ENCODE measurements around the gene BEAN1.

The BEAN1 gene

DNA sequence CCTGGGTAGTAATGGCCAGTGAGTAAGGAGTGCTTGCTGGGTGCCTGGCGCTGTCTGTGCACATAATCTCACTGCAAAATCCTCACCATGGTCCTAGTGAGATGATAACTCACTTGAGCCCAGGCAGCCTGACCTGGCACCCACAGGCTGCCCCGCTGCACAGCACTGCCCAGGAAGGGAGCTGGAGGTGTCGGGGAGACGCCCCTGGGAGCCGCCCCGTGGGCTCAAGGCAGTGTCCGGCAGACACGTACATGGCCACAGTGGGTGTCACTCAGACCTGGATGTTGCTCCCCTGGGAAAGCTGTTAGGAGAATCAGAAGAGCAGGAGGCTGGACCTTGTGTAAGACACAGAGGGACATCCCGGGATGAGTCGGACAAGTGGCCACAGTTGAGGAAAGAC is 44.2 kb downstream of the BEAN1 start:
- H3K9ac ChIP-seq (ENCODE audit: low read depth, low read length): no peak overlapping the region
- no peaks in the 10 kb centered on the region for H3K36me3 ChIP-seq (ENCODE audit: insufficient read depth, low read length)
- H3K9me3 ChIP-seq (ENCODE audit: control insufficient read depth, insufficient read depth, low read length): no peaks in the 10 kb centered on the region
- H3K4me1 ChIP-seq (ENCODE audit: insufficient read depth, low read length): 0 out of 2 replicates have a peak, but pooled peaks cover 3% of the 10 kb centered on the region

DNA sequence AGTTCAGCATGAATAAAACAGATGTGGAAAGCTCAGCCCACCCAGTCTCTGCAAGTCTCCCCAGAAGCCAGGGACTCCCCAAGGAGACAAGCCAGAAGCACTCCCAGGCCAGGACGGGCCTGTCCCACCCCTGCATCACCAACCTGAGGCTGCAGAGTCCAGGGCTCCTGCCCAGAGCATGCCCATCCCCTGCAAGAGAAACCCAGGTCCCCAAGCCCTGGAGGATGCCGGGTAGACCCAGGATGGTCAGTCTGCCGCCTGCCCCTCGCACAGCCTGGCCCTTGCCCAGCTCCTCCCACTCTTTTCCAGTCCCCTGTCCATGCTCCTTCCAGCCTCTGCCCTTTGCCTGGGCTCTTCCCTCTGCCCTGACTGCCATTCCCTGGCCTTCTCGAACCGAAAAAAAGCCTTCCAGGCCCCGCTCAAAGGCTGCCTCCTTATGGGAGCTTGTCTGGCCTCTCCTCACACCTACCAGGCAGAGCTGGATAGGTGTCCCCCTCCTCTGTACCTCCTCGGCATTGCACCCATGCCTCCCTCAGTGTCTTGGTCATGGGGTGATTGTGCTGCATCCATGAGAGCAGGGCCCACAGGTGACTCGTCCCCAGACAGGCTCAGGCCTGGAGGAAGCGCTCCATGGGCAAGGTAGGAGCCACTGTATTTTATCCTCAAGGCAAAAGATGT is 44.8 kb downstream of the BEAN1 start:
- Histone ChIP-seq H3K4me1 (ENCODE audit: insufficient read depth, low read length) (0 out of 2 replicates have a peak, but pooled peaks cover 3% of the 10 kb centered on the region), H3K9me3 (ENCODE audit: control insufficient read depth, insufficient read depth, low read length) (no peaks in the 10 kb centered on the region), H3K9ac (ENCODE audit: low read depth, low read length) (no peak overlapping the region), H3K36me3 (ENCODE audit: insufficient read depth, low read length) (no peaks in the 10 kb centered on the region)

DNA sequence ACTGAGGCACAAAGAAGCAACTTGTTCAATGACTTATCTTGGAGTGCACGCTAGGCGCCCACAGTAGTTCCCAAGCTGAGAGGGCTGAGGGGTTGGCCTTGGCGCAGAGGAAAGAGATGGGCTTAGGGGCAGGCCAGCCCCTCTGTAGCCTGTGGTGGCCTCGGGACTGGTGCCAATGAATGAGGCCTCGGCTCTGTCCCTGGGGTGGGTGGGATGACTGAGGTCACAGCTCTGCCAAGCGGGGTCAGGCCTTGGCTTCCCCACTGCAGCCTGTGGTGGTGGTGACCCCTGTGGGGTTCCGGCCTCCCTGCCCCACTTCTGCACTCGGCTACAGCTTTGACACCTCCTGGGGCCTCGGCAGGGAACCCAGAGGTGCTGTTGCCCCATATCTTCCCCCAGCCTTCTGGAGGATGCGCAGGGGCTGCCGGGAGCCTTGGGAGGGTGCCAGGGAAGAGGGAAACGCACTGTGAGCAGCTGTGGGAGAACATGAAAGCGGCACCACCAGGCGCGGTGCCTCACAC is 46.0 kb downstream of the BEAN1 start:
- no peaks in the 10 kb centered on the region for H3K36me3 ChIP-seq (ENCODE audit: insufficient read depth, low read length)
- H3K9ac ChIP-seq (ENCODE audit: low read depth, low read length): no peak overlapping the region
- peaks cover 6% of the 10 kb centered on the region; the same call in 1 of the 2 replicates for H3K4me1 ChIP-seq (ENCODE audit: insufficient read depth, low read length)
- H3K9me3 ChIP-seq (ENCODE audit: control insufficient read depth, insufficient read depth, low read length): no peaks in the 10 kb centered on the region

DNA sequence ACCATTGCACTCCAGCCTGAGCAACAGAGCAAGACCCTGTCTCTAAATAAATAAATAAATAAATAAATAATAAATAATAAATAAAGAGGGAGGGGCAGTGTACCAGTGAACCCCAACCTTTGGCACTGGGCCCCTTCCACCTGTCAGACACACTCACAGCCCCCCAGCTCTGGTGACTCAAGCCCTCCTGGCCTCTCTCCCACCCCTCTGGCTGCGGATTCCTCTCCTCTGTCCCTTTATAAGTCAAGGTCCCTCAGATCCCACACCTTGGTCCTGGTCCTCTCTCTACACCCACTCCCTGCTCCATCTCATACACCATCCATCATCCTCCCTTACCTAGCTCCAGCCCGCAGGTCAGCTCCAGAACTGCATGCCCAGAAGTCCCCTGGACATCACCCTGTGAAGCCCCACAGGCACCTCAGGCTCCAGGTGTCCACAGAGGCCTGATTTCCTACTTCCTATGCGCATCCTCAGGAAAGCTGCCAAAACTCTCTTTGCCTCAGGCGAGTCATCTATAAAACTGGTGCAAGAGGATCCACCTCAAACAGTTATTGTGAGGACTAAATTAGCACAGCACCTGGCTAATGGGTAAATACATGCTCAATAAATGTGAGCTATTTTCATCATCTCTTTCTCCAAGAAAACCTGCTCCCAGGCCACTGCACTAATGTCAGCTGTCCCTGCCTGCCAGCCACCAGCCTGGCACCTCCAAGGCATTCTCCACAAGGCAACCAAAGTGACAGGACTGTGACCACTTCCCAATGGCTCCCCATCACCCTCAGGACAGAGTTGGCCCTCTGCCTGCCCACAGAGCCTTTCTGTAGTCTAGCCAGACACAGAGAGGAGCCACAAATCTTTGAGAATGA is 46.8 kb downstream of the BEAN1 start:
- H3K9ac ChIP-seq (ENCODE audit: low read depth, low read length): no peak overlapping the region
- no peaks in the 10 kb centered on the region for H3K36me3 ChIP-seq (ENCODE audit: insufficient read depth, low read length)
- no peaks in the 10 kb centered on the region for H3K9me3 ChIP-seq (ENCODE audit: control insufficient read depth, insufficient read depth, low read length)
- H3K4me1 ChIP-seq (ENCODE audit: insufficient read depth, low read length): peaks cover 8% of the 10 kb centered on the region; the same call in 1 of the 2 replicates

DNA sequence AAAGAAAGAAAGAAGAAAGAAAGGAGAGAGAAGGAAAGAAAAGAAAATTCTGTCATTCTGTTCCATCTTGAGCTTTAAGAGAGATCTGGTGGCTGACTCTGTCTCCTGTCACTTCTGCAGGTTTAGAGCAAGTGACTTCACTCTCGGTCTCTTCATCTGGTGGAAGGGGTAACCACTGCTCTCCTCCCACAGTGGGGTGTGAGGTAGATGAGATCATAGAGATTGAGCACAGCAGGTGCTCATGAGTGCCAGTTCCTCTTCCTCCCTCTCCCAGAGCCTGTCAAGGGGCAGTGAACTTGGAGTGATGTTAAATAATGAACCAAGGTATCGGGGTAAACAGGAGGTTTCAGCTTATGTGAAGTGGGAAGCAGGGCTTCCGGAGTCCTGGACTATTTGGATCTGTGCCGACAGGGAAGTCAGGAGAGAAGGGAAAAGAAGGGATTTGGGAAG is 47.7 kb downstream of the BEAN1 start:
- Histone ChIP-seq H3K9me3 (ENCODE audit: control insufficient read depth, insufficient read depth, low read length) (no peaks in the 10 kb centered on the region), H3K4me1 (ENCODE audit: insufficient read depth, low read length) (peaks cover 10% of the 10 kb centered on the region; the same call in 1 of the 2 replicates), H3K36me3 (ENCODE audit: insufficient read depth, low read length) (no peaks in the 10 kb centered on the region), H3K9ac (ENCODE audit: low read depth, low read length) (no peak overlapping the region)

DNA sequence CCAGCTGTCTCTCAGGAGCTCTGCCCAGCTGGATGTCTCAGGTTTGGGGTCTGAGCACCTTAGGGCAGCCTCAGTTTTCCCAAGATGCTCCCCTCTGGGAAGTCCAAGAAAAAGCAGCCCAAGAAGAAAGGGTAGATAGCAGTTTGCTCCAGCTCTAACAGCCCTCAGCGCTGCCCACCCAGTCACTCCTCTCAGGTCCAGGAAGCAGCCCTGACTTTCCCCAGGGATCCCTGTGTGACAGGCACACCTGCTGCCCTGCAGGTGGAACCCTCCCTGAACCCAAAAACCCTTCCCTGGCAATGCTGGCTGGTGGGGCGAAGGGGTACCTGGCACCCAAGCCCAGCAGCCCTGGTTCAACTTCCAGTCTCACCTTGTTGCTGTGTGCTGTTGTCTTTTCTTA is 48.1 kb downstream of the BEAN1 start:
- no peaks in the 10 kb centered on the region for H3K36me3 ChIP-seq (ENCODE audit: insufficient read depth, low read length)
- no peak overlapping the region for H3K9ac ChIP-seq (ENCODE audit: low read depth, low read length)
- no peaks in the 10 kb centered on the region for H3K9me3 ChIP-seq (ENCODE audit: control insufficient read depth, insufficient read depth, low read length)
- peaks cover 10% of the 10 kb centered on the region; the same call in 1 of the 2 replicates for H3K4me1 ChIP-seq (ENCODE audit: insufficient read depth, low read length)

DNA sequence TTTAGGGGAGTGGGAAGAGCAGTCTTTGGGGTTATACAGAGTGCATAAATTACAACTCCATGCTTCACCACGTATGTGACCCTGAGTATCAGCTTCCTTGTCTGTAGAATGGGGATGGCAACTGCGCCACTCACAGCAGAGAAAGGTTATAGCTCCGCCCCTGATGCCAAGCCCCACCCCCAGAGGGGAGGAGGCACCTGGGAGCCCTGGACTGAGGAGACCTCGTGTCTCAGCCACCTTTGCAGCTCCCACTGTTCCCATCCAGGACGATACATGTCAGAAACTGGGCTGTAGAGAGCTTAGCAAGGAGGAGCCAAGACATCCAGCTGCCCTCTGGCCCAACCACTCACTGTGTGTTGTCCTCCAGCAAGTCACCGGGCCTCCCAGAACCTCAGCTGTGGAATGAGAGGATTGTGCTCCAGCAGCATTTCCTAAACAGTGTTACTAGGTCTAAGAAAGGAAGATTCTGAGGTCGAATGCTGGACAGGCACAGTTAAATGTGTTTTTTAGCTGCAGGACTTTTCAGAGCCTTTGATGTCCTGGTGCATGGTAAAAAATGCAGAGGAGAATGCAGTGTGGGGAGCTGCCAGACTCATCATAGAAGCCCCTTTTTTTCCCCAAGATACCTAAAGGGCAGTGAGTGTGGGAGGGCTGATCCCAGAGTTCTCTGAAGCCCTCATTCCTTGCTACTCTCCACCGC is 49.4 kb downstream of the BEAN1 start:
- Histone ChIP-seq H3K4me1 (ENCODE audit: insufficient read depth, low read length) (peaks cover 7% of the 10 kb centered on the region; the same call in 1 of the 2 replicates), H3K9me3 (ENCODE audit: control insufficient read depth, insufficient read depth, low read length) (no peaks in the 10 kb centered on the region), H3K9ac (ENCODE audit: low read depth, low read length) (no peak overlapping the region), H3K36me3 (ENCODE audit: insufficient read depth, low read length) (no peaks in the 10 kb centered on the region)

DNA sequence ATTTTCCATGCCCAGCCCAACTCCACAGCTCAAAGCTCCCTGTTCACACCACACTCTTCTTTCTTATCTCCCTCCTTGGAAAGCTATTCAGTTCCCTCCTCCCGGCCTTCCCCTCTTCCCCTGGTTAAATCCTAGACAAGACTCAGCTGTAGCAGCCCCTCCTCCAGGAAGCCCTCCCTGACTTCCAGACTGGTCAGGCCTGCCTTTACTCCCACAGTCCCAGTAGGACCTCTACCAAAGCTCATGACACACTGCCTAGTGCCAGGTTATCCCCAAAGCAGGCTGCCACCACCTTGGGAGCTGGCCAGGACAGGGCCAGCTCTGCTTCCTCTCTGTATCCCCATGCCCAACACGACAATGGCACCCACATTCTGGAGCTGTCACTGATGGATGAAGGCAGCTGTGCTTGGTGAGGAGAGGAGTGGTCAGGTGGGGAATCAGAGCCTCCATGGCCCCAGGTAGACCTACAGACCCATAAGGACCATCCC is 50.0 kb downstream of the BEAN1 start:
- no peaks in the 10 kb centered on the region for H3K9me3 ChIP-seq (ENCODE audit: control insufficient read depth, insufficient read depth, low read length)
- no peak overlapping the region for H3K9ac ChIP-seq (ENCODE audit: low read depth, low read length)
- no peaks in the 10 kb centered on the region for H3K36me3 ChIP-seq (ENCODE audit: insufficient read depth, low read length)
- peaks cover 7% of the 10 kb centered on the region; the same call in 1 of the 2 replicates for H3K4me1 ChIP-seq (ENCODE audit: insufficient read depth, low read length)

DNA sequence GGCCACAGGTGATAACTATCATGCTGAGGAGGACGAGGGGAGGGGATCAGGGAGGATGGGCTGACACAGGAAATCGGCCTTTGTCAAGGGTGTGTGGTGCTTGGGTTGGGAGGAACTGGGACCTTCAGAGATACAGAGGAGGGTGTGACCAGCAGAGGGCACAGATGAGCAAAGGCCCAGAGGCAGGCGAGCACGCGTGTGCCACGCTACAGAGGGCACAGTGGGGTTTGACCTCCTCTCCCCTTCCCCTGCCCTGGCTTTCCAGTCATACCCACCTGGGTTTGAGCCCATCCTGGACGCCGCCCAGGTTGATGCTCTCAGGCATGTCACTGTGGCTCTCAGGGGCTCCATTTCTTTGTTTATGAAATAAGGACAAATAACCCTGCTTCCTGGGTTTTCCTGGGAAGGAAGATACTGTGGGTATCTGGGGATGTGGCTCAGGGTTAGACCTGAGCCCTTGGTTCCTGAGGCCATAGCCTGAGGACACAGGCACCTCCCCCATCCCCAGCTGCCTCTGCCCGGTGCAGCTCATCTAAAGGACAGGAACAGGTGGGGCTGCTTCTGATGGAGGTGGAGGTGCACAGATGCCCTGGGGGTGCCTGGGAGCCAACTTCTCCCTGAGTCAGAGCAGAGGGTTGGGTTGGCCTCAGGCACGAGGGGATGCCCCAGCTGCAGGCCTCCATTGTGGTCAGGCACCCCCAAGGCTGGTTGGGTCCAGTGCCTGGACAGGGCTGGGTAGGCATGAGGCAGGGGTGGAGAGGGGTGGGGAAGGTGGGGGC is 51.8 kb downstream of the BEAN1 start:
- H3K36me3 ChIP-seq (ENCODE audit: insufficient read depth, low read length): no peaks in the 10 kb centered on the region
- no peak overlapping the region for H3K9ac ChIP-seq (ENCODE audit: low read depth, low read length)
- H3K4me1 ChIP-seq (ENCODE audit: insufficient read depth, low read length): peaks cover 7% of the 10 kb centered on the region; the same call in 1 of the 2 replicates
- no peaks in the 10 kb centered on the region for H3K9me3 ChIP-seq (ENCODE audit: control insufficient read depth, insufficient read depth, low read length)

DNA sequence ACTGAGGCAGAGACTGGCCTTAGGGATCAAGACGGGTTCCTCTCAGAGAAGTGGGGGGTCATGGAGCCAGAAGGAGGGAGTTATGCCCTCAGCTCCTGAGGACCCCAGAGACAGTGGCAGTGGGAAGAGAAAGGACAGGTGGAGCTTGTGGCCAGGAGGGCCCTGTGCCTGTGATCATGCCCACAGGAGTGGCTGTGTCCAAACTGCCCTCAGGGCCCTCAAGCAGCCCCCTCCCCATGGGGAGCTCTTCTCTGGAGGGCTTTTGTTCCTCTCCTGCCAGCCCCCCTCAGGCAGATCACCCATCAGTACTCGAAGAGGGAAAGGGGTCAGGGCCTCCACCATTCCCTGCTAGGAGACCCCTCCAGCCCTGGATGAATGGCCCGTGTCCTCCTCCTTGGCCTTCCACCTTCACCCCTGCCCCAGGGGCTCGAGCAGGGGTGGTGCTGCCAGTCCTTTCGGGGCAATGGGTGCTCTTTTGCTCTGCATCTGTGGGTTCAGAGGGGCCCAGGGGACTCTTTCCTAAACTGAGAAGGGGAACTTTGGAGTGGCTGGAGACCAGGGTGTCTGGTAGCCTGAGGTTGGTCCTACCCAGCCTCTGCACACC is 52.7 kb downstream of the BEAN1 start:
- Histone ChIP-seq H3K9ac (ENCODE audit: low read depth, low read length) (no peak overlapping the region), H3K36me3 (ENCODE audit: insufficient read depth, low read length) (no peaks in the 10 kb centered on the region), H3K9me3 (ENCODE audit: control insufficient read depth, insufficient read depth, low read length) (no peaks in the 10 kb centered on the region), H3K4me1 (ENCODE audit: insufficient read depth, low read length) (peaks cover 7% of the 10 kb centered on the region; the same call in 1 of the 2 replicates)

DNA sequence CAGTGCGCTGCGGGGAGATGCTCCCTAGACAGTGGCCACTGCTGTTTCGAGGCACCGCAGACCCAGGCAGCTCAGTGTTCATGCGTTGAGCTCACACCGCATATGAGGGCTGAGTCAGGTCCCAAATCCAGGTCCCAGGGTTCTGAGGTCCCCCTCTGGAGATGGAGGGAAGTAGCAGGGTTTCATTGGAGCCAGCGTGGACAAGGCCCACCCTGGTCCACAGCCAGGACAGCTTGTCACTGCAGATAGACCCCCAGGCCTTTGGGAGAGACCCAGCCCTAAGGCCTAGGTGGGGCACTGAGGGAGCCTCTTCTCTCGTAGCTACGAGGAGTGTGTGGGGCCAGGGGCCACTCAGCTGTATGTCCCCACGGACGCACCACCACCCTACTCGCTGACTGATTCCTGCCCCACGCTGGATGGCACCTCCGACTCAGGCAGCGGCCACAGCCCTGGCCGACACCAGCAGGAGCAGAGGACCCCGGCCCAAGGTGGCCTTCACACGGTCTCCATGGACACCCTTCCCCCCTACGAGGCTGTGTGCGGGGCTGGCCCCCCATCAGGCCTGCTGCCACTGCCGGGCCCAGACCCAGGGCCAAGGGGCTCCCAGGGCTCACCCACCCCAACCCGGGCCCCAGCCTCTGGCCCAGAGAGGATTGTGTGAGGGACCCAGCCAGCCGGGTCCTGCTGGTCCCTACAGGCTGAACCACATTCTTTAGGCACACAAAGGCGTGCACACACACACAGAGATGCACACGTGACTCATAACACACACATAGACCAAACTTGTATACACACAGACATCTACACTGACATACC is 53.4 kb downstream of the BEAN1 start:
- H3K9ac ChIP-seq (ENCODE audit: low read depth, low read length): no peak overlapping the region
- no peaks in the 10 kb centered on the region for H3K36me3 ChIP-seq (ENCODE audit: insufficient read depth, low read length)
- H3K9me3 ChIP-seq (ENCODE audit: control insufficient read depth, insufficient read depth, low read length): no peaks in the 10 kb centered on the region

DNA sequence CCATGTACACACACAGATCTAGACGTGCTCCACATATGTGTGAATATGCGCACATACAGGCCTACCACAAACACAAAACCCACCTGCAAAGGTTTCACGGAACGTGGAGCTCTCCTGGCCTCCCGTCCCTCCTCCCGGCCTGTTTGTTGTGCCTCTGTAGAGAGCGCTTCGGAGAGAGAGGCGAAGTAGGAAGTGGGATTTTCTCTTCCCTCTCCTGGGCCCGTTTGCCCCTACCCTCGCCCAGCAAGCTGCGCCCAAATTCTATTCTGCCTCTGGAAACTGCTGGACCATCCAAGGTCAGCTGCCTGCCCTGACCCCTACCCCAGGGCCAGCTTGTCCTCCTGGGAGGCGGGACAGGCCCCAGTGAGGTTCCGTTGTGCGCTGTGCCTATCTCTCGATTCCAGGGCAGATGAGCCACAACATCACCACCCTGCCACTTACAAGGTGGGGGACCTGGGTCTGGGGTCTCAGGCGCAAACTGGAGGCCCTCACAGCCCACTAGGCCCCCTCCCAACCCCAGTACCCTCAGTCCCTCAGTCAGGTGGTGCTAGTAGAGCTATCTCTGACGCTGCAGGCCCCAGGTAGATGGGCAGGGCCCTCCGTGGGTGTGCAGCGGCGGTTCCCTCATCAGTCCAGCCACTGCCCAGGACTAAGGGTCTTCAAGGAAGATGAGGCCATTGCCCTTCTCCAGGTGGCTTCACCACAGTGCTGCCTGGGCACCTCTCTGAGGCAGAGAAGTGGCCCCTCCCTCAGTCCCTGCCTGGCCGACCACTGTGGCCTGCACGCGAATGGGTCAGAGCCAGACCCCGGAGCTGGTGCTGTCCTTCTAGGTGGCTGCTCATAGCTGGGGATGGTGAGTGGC is 54.2 kb downstream of the BEAN1 start:
- Histone ChIP-seq H3K9ac (ENCODE audit: low read depth, low read length) (no peak overlapping the region), H3K36me3 (ENCODE audit: insufficient read depth, low read length) (no peaks in the 10 kb centered on the region), H3K9me3 (ENCODE audit: control insufficient read depth, insufficient read depth, low read length) (no peaks in the 10 kb centered on the region), H3K4me1 (ENCODE audit: insufficient read depth, low read length) (peaks cover 7% of the 10 kb centered on the region; the same call in 1 of the 2 replicates)

More for the DNA sequence above, 53.4 kb downstream of the BEAN1 start:
- H3K4me1 ChIP-seq (ENCODE audit: insufficient read depth, low read length): peaks cover 7% of the 10 kb centered on the region; the same call in 1 of the 2 replicates
